ENCODE results near the gene PLSCR4. TPM values are rescaled to one million over a fixed set of nuclear protein-coding genes. Genes with fewer than 3 reads are reported as not detected.

The PLSCR4 gene
- total and polyA plus RNA-seq, 8 donors: 6.1 to 76.3 (median 18.6) TPM

DNA sequence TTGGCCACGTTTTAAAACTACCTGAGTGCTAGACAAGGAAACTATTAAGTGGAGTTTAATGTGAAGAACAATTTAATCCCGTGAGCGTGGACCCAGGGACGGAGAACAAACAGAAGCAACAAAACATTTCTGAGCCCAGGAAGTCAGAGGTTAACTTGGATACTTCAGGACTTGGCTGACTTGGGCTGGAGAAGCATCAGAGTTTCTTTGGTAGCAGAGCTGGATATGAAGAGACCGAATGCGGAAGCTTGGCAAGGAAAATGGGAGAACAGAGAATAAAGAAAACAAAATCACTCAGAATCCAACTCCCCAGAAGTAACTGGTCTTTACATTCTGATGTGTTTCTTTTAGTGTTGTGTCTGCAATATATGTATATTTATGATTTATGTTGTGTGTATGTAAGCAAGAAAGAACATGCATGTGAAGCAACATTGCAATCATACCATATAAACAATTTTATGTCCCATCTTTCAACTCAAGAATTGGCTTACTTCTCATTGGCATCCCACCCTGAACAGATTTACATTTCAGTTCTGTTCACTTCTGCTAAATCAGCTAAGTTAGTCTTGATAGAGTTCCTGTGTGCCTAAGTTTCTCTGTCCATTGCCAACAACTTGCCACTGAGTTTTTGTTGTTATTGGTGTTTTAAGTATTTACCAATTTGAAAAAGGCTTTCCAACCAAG lies 72.8 kb downstream of the PLSCR4 start:
- no peak overlapping the region for H3K4me3 ChIP-seq
- no peaks in the 10 kb centered on the region for H3K9me3 ChIP-seq
- no peak overlapping the region for H3K27ac ChIP-seq
- H3K4me1 ChIP-seq: no peaks in the 10 kb centered on the region
- no peaks in the 10 kb centered on the region for H3K36me3 ChIP-seq
- DNase-seq: peak in 1 of 2 donors; percentile 45
- intact Hi-C loops (cut with DNase I; ENCODE audit: low total_unique reads): no loop called here
- no peak for TF ChIP-seq POLR2A (IDR thresholded peaks at IDR 0.05)
- TF ChIP-seq, protein P1, sequence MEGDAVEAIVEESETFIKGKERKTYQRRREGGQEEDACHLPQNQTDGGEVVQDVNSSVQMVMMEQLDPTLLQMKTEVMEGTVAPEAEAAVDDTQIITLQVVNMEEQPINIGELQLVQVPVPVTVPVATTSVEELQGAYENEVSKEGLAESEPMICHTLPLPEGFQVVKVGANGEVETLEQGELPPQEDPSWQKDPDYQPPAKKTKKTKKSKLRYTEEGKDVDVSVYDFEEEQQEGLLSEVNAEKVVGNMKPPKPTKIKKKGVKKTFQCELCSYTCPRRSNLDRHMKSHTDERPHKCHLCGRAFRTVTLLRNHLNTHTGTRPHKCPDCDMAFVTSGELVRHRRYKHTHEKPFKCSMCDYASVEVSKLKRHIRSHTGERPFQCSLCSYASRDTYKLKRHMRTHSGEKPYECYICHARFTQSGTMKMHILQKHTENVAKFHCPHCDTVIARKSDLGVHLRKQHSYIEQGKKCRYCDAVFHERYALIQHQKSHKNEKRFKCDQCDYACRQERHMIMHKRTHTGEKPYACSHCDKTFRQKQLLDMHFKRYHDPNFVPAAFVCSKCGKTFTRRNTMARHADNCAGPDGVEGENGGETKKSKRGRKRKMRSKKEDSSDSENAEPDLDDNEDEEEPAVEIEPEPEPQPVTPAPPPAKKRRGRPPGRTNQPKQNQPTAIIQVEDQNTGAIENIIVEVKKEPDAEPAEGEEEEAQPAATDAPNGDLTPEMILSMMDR (IDR thresholded peaks at IDR 0.05): no peak
- TF ChIP-seq POLR2AphosphoS5 (IDR thresholded peaks at IDR 0.05): no peak
- no peak for TF ChIP-seq EP300 (IDR thresholded peaks at IDR 0.05)
- WGBS, 5 donors: 70 to 80% (median 77%) methylated on average over 6 of the region's 6 CpGs
- no peaks in the 10 kb centered on the region for H3K27me3 ChIP-seq

DNA sequence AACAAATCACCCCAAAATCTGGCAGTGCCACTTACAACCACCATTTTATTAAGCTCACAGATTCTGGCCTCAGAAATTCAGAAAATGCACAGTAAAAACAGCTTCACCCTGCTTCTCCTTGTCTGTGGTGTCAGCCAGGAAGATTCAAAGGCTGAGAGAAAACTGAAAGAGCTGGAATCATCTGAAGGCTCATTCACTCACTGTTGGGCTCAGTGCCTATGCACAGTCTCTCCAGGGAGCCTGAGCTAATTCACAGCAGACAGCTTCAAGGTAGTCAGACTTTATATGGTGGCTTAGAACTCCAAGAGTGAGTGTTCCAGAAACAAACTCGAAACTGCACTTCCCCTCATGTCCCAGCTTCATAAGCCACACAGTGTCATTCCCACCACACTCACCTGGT lies 73.4 kb downstream of the PLSCR4 start:
- peak in 1 of 2 donors; percentile 38 for DNase-seq
- 81 to 96% (median 92%) methylated on average over 1 of the region's 1 CpG for WGBS, 5 donors
- TF ChIP-seq POLR2A (IDR thresholded peaks at IDR 0.05) (no peak), EP300 (IDR thresholded peaks at IDR 0.05) (no peak), POLR2AphosphoS5 (IDR thresholded peaks at IDR 0.05) (no peak)
- TF ChIP-seq, protein P1 (IDR thresholded peaks at IDR 0.05): no peak
- Histone ChIP-seq H3K27ac (no peak overlapping the region), H3K9me3 (no peaks in the 10 kb centered on the region), H3K4me3 (no peak overlapping the region), H3K36me3 (no peaks in the 10 kb centered on the region), H3K4me1 (no peaks in the 10 kb centered on the region), H3K27me3 (no peaks in the 10 kb centered on the region)
- intact Hi-C loops (cut with DNase I; ENCODE audit: low total_unique reads): no loop called here

DNA sequence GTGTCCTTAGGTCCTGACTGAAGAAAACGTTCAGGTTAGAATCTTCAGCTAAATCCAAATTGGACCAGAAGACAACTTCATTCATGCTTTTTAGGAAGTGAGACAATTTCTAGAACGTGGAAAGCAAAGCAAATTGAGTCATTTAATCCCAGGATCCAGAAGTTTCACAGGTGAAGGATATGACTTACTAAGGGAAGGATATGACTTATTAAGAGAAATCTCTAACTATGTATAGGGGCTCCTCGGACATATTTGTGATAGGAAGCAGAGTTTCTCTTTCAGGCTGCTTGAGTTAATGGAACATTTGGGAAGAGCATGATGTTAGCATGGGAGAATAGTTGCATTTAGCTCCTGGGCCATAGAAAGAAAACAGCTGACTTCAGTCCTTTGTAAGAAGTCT lies 73.8 kb downstream of the PLSCR4 start:
- Histone ChIP-seq H3K27me3 (no peaks in the 10 kb centered on the region), H3K4me1 (no peaks in the 10 kb centered on the region)

DNA sequence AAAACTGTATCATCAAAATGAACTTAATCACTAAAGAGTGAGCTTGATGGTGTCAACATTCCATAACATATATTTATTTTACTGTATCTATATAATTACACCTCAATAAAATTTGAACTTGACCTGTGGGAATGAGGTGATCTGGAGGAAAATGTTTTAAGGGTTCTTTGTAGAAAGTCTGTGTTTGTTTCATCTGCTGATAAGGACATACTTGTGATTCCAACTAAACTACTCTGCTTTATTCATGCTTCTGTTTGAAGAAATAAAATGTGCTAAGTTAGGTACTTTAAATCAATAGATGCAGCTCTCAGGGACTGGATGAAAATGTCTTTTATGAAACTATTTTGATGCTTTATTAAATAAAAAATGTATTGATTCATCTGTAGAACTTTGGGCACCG lies 78.3 kb downstream of the PLSCR4 start:
- WGBS, 5 donors: 57 to 76% (median 66%) methylated on average over 1 of the region's 1 CpG
- TF ChIP-seq POLR2A (IDR thresholded peaks at IDR 0.05): no peak
- TF ChIP-seq EP300 (IDR thresholded peaks at IDR 0.05): no peak
- TF ChIP-seq POLR2AphosphoS5 (IDR thresholded peaks at IDR 0.05): no peak
- TF ChIP-seq, protein P1 (IDR thresholded peaks at IDR 0.05): no peak
- H3K4me1 ChIP-seq: no peaks in the 10 kb centered on the region
- H3K36me3 ChIP-seq: no peaks in the 10 kb centered on the region
- H3K9me3 ChIP-seq: no peaks in the 10 kb centered on the region
- H3K27me3 ChIP-seq: no peaks in the 10 kb centered on the region
- intact Hi-C loops (cut with DNase I; ENCODE audit: low total_unique reads): no loop called here
- no peak for DNase-seq
- H3K27ac ChIP-seq: no peak overlapping the region
- H3K4me3 ChIP-seq: no peak overlapping the region

More for the DNA sequence above, 73.8 kb downstream of the PLSCR4 start:
- no peak for DNase-seq
- Histone ChIP-seq H3K27ac (no peak overlapping the region), H3K4me3 (no peak overlapping the region), H3K9me3 (no peaks in the 10 kb centered on the region), H3K36me3 (no peaks in the 10 kb centered on the region)
- 78 to 87% (median 82%) methylated on average over 3 of the region's 3 CpGs for WGBS, 5 donors
- TF ChIP-seq POLR2AphosphoS5 (IDR thresholded peaks at IDR 0.05): no peak
- TF ChIP-seq EP300 (IDR thresholded peaks at IDR 0.05): no peak
- TF ChIP-seq, protein P1 (IDR thresholded peaks at IDR 0.05): no peak
- TF ChIP-seq POLR2A (IDR thresholded peaks at IDR 0.05): no peak
- intact Hi-C loops (cut with DNase I; ENCODE audit: low total_unique reads): no loop called here
